K562 (cell line): ENCODE data around the gene SLCO2A1.

ENCODE experiments used
- MAZ ChIP-seq, 2 experiments: fragments of 450-650 bp in 1 of 2; sonication (generic) in 1 of 2; formaldehyde crosslinking; IDR thresholded peaks in 1 of 2; conservative IDR thresholded peaks in 1 of 2; 2 replicates each; pipeline versions ENCODE4 v1.4.0 to v1.5.0; 2020; ENCODE audit warnings: mild to moderate bottlenecking in 1 of 2, missing genetic modification reagents in 1 of 2
- NRF1 ChIP-seq, 2 experiments: fragments of 450-650 bp; IDR thresholded peaks in 1 of 2; conservative IDR thresholded peaks in 1 of 2; 2 replicates each; pipeline ENCODE4 v1.6.1; 2014; ENCODE audit warnings: mild to moderate bottlenecking in 2 of 2
- RAD21 ChIP-seq, 2 experiments: fragments of 250-450 bp in 1 of 2; fragments of 450-650 bp in 1 of 2; sonication (Bioruptor Pico) in 1 of 2; formaldehyde crosslinking in 1 of 2; IDR thresholded peaks in 1 of 2; conservative IDR thresholded peaks in 1 of 2; 2 replicates each; pipeline versions ENCODE4 v1.4.0 to v1.8.0; 2020 to 2022; ENCODE audit warnings: mild to moderate bottlenecking in 2 of 2, moderate library complexity in 1 of 2
- SIRT6 ChIP-seq: IDR thresholded peaks from one replicate; pipeline ENCODE4 v1.6.1; 2012; ENCODE audit warnings: low read depth, mild to moderate bottlenecking, control low read depth, inconsistent platforms, low read length, moderate library complexity
- ZNF232 ChIP-seq: sonication (generic); formaldehyde crosslinking; IDR thresholded peaks from 2 replicates; pipeline ENCODE4 v1.8.0; 2022; ENCODE audit warnings: mild to moderate bottlenecking, missing genetic modification reagents
- TF ChIP-seq, protein P1 (sequence below): IDR thresholded peaks from 2 replicates; pipeline ENCODE4 v1.6.1; 2011; ENCODE audit warnings: borderline replicate concordance, low read depth, mild to moderate bottlenecking, moderate library complexity, low read length; ENCODE audit not compliant: insufficient read depth, poor library complexity, severe bottlenecking
- TF ChIP-seq, protein P2 (sequence below): sonication (generic); formaldehyde crosslinking; IDR thresholded peaks from 2 replicates; pipeline ENCODE4 v1.9.0; 2022; ENCODE audit warnings: mild to moderate bottlenecking, missing genetic modification reagents
- TF ChIP-seq, protein P3 (sequence below): fragments of 450-650 bp; formaldehyde crosslinking; IDR thresholded peaks from 2 replicates; pipeline ENCODE4 v1.4.0; 2020; ENCODE audit warnings: mild to moderate bottlenecking, moderate library complexity
- TF ChIP-seq, protein P4 (sequence below): fragments of 450-650 bp; IDR thresholded peaks from 2 replicates; pipeline ENCODE4 v1.6.1; 2016; ENCODE audit warnings: low read depth
- TF ChIP-seq, protein P5 (sequence below): fragments of 450-650 bp; IDR thresholded peaks from 2 replicates; pipeline ENCODE4 v1.6.1; 2016; ENCODE audit warnings: mild to moderate bottlenecking

DNA sequence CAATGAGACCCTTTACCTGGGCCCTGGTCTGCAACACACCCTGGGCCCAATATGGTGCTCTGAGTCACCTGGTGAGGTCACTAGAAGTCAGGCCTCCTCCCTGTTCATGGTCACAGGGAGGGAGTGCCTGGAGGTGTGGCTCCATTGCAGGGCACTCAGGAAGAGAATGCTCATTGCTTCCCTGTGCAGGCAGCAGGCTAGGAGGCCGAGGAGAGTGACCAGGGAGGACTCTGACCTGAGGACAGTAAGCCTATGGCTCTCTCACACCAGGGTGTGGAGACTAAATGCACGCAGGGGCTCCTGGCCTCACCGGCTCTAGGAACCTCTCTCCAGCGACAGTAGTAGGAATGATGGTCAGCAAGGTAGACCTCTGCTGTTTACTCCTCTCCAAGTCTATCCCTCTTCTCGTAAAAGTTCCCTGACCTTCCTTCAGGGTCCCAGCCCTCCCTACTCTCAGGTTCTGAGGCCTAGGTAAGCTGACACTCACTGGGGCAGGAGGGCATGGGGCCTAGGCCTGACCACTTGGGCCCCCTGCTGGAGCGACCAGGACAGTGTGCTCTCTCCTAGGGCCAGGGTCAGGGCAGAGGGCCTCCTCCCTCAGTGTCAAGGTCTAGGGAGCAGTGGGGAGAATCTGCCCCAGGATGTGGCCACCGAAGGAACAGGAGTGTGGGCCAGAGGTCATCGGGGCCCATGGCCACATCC is 9.6 kb upstream of the SLCO2A1 start:
- no peak for TF ChIP-seq SIRT6
- TF ChIP-seq, protein P1, sequence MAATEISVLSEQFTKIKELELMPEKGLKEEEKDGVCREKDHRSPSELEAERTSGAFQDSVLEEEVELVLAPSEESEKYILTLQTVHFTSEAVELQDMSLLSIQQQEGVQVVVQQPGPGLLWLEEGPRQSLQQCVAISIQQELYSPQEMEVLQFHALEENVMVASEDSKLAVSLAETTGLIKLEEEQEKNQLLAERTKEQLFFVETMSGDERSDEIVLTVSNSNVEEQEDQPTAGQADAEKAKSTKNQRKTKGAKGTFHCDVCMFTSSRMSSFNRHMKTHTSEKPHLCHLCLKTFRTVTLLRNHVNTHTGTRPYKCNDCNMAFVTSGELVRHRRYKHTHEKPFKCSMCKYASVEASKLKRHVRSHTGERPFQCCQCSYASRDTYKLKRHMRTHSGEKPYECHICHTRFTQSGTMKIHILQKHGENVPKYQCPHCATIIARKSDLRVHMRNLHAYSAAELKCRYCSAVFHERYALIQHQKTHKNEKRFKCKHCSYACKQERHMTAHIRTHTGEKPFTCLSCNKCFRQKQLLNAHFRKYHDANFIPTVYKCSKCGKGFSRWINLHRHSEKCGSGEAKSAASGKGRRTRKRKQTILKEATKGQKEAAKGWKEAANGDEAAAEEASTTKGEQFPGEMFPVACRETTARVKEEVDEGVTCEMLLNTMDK, result no peak
- TF ChIP-seq, protein P2, sequence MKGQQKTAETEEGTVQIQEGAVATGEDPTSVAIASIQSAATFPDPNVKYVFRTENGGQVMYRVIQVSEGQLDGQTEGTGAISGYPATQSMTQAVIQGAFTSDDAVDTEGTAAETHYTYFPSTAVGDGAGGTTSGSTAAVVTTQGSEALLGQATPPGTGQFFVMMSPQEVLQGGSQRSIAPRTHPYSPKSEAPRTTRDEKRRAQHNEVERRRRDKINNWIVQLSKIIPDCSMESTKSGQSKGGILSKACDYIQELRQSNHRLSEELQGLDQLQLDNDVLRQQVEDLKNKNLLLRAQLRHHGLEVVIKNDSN (CRISPR knock-in tag), result no peak
- no peak for TF ChIP-seq NRF1 (conservative IDR thresholded peaks at IDR 0.05 in 1 of 2, IDR thresholded peaks at IDR 0.05 in 1 of 2)
- TF ChIP-seq ZNF232 (CRISPR knock-in tag), result no peak
- TF ChIP-seq, protein P3, sequence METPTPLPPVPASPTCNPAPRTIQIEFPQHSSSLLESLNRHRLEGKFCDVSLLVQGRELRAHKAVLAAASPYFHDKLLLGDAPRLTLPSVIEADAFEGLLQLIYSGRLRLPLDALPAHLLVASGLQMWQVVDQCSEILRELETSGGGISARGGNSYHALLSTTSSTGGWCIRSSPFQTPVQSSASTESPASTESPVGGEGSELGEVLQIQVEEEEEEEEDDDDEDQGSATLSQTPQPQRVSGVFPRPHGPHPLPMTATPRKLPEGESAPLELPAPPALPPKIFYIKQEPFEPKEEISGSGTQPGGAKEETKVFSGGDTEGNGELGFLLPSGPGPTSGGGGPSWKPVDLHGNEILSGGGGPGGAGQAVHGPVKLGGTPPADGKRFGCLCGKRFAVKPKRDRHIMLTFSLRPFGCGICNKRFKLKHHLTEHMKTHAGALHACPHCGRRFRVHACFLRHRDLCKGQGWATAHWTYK (CRISPR knock-in tag), result no peak
- TF ChIP-seq RAD21 (CRISPR knock-in tag; conservative IDR thresholded peaks at IDR 0.05 in 1 of 2, IDR thresholded peaks at IDR 0.05 in 1 of 2), result peak in 1 of 2 experiments; percentile 61; a peak in 2 of 4 replicates
- TF ChIP-seq, protein P4, sequence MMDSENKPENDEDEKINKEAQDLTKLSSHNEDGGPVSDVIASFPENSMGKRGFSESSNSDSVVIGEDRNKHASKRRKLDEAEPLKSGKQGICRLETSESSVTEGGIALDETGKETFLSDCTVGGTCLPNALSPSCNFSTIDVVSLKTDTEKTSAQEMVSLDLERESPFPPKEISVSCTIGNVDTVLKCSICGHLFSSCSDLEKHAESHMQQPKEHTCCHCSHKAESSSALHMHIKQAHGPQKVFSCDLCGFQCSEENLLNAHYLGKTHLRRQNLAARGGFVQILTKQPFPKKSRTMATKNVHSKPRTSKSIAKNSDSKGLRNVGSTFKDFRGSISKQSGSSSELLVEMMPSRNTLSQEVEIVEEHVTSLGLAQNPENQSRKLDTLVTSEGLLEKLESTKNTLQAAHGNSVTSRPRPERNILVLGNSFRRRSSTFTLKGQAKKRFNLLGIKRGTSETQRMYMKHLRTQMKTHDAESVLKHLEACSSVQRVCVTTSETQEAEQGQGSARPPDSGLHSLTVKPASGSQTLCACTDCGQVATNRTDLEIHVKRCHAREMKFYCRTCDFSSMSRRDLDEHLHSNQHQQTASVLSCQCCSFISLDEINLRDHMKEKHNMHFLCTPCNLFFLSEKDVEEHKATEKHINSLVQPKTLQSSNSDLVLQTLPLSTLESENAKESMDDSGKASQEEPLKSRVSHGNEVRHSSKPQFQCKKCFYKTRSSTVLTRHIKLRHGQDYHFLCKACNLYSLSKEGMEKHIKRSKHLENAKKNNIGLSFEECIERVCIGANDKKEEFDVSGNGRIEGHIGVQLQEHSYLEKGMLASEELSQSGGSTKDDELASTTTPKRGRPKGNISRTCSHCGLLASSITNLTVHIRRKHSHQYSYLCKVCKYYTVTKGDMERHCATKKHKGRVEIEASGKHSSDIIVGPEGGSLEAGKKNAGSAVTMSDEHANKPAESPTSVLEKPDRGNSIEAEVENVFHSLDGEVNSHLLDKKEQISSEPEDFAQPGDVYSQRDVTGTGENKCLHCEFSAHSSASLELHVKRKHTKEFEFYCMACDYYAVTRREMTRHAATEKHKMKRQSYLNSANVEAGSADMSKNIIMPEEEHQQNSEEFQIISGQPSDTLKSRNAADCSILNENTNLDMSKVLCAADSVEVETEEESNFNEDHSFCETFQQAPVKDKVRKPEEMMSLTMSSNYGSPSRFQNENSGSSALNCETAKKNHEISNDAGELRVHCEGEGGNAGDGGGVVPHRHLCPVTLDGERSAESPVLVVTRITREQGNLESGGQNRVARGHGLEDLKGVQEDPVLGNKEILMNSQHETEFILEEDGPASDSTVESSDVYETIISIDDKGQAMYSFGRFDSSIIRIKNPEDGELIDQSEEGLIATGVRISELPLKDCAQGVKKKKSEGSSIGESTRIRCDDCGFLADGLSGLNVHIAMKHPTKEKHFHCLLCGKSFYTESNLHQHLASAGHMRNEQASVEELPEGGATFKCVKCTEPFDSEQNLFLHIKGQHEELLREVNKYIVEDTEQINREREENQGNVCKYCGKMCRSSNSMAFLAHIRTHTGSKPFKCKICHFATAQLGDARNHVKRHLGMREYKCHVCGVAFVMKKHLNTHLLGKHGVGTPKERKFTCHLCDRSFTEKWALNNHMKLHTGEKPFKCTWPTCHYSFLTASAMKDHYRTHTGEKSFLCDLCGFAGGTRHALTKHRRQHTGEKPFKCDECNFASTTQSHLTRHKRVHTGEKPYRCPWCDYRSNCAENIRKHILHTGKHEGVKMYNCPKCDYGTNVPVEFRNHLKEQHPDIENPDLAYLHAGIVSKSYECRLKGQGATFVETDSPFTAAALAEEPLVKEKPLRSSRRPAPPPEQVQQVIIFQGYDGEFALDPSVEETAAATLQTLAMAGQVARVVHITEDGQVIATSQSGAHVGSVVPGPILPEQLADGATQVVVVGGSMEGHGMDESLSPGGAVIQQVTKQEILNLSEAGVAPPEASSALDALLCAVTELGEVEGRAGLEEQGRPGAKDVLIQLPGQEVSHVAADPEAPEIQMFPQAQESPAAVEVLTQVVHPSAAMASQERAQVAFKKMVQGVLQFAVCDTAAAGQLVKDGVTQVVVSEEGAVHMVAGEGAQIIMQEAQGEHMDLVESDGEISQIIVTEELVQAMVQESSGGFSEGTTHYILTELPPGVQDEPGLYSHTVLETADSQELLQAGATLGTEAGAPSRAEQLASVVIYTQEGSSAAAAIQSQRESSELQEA, result no peak
- TF ChIP-seq, protein P5, sequence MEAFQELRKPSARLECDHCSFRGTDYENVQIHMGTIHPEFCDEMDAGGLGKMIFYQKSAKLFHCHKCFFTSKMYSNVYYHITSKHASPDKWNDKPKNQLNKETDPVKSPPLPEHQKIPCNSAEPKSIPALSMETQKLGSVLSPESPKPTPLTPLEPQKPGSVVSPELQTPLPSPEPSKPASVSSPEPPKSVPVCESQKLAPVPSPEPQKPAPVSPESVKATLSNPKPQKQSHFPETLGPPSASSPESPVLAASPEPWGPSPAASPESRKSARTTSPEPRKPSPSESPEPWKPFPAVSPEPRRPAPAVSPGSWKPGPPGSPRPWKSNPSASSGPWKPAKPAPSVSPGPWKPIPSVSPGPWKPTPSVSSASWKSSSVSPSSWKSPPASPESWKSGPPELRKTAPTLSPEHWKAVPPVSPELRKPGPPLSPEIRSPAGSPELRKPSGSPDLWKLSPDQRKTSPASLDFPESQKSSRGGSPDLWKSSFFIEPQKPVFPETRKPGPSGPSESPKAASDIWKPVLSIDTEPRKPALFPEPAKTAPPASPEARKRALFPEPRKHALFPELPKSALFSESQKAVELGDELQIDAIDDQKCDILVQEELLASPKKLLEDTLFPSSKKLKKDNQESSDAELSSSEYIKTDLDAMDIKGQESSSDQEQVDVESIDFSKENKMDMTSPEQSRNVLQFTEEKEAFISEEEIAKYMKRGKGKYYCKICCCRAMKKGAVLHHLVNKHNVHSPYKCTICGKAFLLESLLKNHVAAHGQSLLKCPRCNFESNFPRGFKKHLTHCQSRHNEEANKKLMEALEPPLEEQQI, result no peak
- TF ChIP-seq MAZ (CRISPR knock-in tag; conservative IDR thresholded peaks at IDR 0.05 in 1 of 2, IDR thresholded peaks at IDR 0.05 in 1 of 2), result no peak
